G401.6 (cell line): ENCODE results near the gene ABCB8.
"Not testable (repeated sequence)": the region's sequence is repeated elsewhere in the genome, so short reads cannot be mapped to it uniquely, and the experiment has no call there.

Experiments used
- FAIRE-seq: peaks from 2 replicates; lab custom pipeline; 2012; peaks lifted over from hg19 to GRCh38; lab: Jason Lieb, UNC

ABCB8 gene

DNA sequence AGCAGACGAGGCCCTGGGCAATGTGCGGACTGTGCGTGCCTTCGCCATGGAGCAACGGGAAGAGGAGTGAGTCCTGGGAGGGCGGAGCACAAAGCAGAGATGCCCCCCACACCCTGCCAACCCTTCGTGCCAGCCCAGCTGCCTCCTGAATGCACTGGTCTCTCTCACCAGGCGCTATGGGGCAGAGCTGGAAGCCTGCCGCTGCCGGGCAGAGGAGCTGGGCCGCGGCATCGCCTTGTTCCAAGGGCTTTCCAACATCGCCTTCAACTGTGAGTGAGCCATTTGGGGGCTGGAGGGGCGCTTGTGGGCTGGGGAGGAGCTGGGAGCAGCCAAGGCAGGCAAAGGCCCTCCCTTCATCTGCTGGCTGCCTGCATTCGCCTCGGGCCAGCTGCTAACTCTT, 7.7 kb downstream of the ABCB8 start:
- FAIRE-seq, result no peak

DNA sequence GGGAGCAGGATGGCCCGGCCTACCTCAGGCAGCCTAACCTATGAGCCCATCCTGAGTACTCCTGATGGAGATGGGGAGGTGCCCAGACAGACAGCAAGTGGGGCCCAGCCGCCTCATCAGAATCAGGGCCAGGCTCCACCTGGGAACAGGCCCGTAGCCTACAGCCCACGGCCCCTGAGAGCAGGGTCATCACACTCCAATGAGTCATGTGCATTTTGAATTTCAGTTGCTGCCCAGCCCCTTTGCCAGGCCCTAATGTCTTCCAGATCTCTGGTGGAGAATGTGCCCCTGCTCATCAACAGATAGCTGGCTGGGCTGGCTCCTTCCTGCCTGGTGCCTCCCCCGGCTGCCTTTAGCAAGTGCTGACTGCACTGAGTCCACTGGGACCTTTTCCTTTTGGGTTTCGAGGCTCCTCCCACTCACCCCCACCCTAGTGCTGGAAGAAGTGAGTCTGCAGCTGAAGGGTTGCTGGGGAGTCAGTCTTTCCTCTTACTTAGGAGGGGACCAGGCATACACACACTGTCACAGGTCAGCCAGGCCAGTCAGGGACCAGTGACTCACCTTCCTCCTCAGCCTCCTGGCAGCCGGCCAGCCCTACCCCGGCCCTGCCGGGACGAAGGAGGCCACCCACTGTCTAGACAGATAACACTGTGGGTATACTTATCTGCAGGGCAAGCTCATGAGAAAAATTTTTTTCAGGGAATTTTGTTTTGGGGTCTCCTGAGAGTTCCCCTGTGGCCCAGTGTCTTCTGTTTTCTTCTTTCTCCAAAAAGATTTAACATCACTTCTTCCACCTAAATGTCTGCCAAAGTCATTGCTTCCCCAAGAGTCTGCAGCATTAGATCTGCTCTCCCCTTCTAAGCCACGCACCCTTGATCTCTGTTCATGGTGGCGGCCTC, 10.9 kb downstream of the ABCB8 start:
- FAIRE-seq, result no peak

DNA sequence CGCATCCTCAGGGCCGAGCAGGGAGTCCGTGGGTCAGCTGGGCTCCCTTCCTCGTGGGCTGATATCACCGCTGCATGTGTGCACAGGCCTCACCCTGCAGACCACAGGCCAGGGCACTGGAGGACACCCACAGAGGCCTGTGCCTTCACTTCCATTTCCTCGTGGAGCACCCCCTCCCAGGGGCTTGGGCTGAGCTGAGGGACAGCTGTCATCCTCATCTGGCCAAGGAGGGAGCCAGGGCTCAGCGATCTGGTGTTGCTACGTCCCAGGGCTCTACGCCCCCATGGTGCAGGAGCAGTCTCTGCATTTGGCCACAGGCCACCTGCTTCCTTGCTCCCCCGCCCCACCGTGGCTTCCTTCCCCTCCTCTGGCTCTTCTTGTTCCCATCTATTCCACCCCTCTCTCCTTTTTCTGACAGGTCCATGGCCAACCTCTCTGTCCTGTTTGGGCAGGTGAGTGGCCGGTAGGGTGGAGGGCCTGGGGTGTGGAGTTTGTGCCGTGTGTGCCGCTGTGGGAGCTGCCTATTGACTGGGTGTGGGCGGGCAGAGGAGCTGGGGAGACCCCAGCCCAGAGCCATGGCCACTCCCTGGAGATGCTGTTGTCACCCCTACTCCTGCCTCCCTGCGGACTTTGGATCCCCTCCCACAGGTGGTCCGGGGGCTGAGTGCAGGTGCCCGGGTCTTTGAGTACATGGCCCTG, 11.7 kb downstream of the ABCB8 start:
- no peak for FAIRE-seq

DNA sequence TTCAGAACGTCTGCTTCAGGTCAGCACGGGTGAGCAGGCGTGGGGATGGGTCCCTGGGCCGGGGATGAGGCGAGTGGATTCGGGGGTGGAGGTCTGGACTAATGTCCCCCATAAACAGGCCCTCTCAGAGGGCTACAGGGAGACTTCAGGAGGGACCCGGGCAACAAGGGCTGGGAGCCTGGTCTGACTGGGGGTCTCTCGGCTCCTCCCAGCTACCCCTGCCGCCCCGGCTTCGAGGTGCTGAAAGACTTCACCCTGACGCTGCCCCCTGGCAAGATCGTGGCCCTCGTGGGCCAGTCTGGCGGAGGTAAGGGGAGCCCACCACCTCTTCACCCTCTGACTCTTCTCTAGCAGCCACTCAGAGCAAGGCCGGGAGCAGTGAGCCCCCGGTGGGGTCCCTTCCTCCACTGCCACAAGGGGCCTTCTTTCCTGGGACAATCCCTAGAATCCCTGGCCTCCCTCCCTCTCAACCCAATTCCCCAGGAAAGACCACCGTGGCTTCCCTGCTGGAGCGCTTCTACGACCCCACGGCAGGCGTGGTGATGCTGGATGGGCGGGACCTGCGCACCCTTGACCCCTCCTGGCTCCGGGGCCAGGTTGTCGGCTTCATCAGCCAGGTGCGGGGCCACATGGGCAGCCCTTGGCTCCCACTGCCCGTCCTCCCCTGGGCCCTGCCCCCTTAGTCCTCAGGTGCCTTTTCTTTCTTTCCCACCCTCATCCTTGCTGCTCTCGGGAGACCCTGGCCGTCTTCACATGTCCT, 12.5 kb downstream of the ABCB8 start:
- FAIRE-seq, result no peak

DNA sequence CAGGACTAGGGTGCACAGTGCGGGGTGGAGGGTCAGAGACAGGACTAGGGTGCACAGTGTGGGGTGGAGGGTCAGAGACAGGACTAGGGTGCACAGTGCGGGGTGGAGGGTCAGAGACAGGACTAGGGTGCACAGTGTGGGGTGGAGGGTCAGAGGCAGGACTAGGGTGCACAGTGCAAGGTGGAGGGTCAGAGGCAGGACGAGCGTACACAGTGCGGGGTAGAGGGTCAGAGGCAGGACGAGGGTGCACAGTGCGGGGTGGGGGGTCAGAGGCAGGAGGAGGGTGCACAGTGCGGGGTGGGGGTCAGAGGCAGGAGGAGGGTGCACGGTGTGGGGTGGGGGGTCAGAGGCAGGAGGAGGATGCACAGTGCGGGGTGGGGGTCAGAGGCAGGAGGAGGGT, 15.2 kb downstream of the ABCB8 start:
- not testable (repeated sequence) for FAIRE-seq

GRCh38 chr7:151043959-151044358, 15.7 kb downstream of the ABCB8 start:
- FAIRE-seq, result no peak

DNA sequence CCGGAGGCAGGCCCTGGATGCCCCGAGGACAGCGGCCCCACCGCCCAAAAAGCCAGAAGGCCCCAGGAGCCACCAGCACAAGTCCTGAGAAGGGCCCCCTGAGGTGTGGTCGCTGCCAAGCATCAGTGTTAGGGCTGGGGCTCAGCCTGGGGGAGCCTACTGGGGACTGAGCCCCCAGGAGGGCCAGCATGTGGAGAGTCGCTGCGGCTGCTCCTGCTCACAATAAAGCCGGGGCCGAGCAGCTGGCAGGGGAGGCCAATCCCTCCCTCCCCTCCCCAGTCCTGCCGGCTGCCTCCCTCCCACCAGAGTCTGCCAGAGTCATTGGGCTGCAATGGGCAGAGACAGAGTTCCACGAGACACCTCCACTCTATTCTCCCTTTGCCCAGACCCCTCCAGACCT, 17.0 kb downstream of the ABCB8 start:
- FAIRE-seq, result no peak

GRCh38 chr7:151045967-151046366, 17.7 kb downstream of the ABCB8 start:
- no peak for FAIRE-seq

DNA sequence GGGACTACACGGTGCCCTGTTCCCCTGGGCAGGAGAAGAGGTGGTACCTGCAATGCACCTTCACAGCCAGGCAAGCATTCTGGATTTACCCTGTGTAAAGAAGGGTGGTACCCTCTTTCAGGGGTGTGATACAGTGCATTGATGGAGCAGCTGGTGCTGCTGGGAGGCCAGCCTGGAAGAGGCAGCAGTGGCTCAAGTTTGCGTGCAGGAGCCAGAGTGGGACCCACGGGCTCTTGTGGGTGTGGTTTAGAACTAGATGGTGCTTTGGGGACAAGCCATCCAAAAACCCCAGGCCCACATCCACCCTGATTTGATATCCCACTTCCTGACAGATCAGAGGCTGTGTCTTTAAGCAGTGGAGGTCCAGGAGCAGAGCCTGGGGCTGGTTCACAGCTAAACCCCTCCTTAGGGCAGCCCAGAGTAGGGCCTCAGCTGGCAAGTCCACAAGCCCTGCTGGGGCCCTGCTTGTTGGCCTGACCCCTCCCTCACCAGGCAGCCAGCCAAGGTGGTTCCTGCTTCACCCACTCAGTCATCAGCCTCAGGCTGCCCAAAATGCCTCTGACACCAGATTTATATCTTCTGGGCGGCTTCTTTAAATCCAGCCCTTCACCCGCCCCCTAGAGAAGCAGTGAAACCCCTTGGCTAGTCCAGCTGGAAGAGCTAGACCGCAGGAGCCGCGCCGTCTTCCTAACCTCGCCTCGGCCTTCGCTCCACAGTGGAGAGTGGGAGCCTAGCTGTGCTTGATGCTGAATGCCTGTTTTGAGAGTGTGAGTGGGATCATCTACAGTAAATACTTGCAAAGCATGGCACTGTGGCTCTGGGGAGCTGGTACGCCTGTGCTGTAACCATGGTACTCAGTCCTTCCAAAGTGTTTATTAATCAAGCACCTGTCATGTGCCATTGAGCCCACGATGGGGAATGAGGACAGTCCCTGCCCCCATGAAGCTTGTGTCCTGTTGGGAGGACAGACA, 18.6 kb downstream of the ABCB8 start:
- no peak for FAIRE-seq

DNA sequence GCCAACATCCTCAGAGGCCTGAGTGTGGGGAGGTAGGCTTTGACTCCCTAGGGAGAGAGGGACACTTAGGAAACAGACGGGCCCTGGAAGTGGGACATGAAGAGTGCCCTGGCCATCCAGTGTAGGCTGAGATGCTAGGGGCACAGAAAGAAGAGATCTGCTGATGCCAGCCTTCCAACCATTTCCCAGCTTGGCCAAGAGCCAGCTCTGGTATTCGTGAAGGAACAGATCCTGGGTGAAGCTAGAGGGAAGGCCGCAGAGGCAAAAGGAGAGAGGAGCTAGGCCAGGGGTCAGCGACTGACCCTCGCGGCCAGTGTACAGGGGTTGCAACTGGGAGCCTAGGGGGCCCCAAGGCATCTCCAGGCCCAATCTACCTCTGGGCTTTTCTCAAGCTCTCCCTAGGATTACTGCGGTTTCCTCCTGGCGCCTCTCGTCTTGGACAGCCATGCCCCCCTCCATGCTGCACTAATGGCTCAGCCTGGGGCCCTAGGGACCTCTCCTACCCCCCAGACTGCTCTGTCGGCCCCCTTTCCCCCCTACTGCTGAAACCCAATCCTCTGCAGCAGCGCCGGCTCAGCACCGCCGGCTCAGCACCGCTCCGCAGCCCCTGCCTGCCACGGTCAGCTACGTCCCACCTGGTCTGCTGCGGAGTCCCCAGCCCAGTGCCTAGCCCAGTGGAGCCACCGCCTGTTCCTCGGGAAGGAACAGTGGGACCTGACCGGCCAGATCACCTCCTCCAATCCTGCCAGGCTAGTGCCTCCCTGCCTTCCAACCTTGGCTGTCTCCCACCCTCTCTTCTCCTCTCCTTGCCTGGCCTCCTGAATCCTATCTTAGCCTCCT, 19.9 kb downstream of the ABCB8 start, which contains the start of gene ASIC3:
Gene ASIC3, plus strand, starts transcription at position 556 of the 840 bp plus-strand sequence. CDS start 355 bp downstream, outside the sequence.
- FAIRE-seq, result no peak

- FAIRE-seq, result no peak
Measured at GRCh38 chr7:151048911-151049463, 20.7 kb downstream of the ABCB8 start.

- FAIRE-seq, result no peak
Measured at GRCh38 chr7:151051108-151051507, 22.9 kb downstream of the ABCB8 start.

DNA sequence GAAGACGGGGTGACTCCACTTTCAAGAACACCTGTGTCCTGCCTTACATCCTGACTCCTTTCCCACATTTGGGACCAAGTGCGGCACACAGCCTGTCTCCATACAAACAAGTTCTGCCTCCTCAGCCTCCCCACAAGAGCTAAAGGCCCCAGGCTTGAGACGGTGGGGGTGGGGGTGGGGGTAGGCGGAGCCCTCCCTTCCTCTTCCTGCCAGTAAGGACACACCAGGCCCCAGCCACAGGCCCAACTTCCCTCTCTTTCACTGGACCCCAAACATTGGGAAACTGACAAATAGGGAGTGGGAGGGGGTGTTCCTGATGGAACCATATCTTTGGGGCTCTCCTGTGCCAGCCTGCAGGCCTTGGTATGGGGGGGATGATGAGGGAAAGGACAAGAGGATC, 24.8 kb downstream of the ABCB8 start:
- no peak for FAIRE-seq

- no peak for FAIRE-seq
Measured at GRCh38 chr7:151053751-151054150, 25.5 kb downstream of the ABCB8 start.

GRCh38 chr7:151056283-151056665, 28.0 kb downstream of the ABCB8 start:
- no peak for FAIRE-seq

DNA sequence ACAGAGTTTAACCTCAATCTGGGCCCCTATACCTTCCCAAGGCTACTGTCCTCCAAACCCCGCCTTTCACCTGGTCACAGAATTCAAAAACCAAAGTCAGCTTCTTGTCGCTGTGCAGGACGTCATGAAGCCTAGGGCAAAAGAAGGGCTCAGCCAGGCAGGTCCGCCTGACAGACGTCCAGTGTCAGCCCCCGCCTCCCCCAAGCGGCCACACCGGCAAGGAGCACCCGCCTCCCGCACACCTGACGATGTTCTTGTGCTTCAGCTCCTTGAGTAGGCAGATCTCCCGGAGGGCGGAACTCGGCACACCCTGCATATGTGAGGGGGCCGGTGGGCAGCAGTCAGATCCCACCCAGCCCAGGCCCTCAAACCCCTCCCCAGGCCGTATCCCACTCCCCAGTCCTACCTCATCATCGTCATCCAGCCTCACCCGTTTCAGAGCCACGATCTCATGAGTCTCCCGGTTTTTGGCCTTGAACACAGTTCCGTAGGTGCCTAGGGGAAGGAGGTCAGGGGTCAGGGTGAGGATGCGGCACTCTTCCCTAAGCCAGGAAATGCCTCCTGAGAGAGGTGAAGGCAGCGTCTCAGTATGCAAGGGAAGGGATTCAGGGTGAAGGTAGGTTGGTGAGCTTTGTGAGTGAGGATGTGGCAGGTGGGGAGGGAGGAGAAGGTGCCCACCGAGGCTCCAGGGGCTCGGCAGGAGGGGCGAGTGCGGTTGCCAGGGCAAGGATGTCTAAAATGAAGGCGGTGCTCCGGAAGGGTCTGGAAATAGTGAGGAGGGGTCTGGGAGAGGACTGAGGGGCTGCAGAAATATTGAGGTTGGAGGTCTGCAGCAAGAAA, 28.6 kb downstream of the ABCB8 start:
- no peak for FAIRE-seq

DNA sequence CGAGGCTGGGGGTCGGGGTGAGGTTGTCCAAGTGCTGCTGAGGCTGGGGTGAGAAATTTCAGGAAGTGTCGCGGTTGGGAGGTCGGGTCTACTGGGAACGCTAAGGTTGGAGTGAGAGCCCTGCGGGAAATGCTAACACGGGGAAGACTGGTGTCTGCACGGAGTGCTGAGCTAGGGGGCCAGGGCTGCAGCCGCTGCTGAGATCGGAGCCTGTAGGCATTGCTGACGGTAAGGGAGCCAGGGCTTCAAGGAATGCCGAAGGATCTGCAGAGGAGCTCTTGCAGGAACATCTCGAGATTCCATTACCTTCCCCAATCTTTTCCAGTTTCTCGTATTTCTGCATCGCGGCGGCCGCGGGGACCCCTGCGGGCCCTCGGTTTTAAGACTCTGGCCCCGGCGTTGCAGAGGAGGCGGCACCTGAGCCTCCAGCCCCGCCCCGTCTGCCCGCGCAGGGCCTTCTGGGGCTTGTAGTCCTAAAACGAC, 29.3 kb downstream of the ABCB8 start, which contains the start of gene CDK5:
Gene CDK5, minus strand, starts transcription at position 392 of the 483 bp plus-strand sequence. Its CDS starts 49 bp downstream, at position 343.
- no peak for FAIRE-seq

GRCh38 chr7:151057989-151058780, 29.9 kb downstream of the ABCB8 start:
- FAIRE-seq, result peak; percentile 98
